ENCODE data around the gene ROPN1B.

Gene ROPN1B

DNA sequence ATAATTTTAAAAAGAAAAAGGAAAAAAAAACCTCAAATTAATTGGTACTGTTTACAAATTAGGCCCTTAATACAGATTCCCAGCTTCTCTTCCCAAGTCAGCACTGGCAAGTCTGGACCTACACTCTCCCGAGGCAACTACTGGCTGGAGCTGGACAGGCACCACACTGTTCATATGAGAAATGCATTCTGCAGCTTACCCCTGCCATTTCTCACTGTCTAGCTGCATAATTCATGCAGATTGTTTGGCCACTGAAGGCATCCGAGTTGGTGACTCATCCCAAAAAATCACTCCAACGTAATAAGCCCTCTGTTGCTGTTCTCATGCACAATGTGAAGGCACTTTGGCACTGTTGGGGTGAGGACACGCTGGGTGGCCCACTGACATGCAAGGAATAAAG lies 45.3 kb downstream of the ROPN1B start:
- Histone ChIP-seq H3K4me2 (ENCODE audit: low read length) (no peak overlapping the region), H2AFZ (no peak overlapping the region), H3K9me3 (ENCODE audit: control insufficient read depth, low read length) (no peaks in the 10 kb centered on the region), H3K27ac (no peak overlapping the region), H3K9ac (no peak overlapping the region), H3K4me1 (no peaks in the 10 kb centered on the region), H3K36me3 (ENCODE audit: control insufficient read depth, insufficient read depth, low read length) (no peaks in the 10 kb centered on the region), H3K79me2 (no peaks in the 10 kb centered on the region), H3K27me3 (ENCODE audit: control insufficient read depth, insufficient read depth, low read length) (no peaks in the 10 kb centered on the region), H3K4me3 (ENCODE audit: low read depth, low read length) (no peak overlapping the region)
- TF ChIP-seq, protein P1, sequence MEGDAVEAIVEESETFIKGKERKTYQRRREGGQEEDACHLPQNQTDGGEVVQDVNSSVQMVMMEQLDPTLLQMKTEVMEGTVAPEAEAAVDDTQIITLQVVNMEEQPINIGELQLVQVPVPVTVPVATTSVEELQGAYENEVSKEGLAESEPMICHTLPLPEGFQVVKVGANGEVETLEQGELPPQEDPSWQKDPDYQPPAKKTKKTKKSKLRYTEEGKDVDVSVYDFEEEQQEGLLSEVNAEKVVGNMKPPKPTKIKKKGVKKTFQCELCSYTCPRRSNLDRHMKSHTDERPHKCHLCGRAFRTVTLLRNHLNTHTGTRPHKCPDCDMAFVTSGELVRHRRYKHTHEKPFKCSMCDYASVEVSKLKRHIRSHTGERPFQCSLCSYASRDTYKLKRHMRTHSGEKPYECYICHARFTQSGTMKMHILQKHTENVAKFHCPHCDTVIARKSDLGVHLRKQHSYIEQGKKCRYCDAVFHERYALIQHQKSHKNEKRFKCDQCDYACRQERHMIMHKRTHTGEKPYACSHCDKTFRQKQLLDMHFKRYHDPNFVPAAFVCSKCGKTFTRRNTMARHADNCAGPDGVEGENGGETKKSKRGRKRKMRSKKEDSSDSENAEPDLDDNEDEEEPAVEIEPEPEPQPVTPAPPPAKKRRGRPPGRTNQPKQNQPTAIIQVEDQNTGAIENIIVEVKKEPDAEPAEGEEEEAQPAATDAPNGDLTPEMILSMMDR (IDR thresholded peaks at IDR 0.05): no peak

DNA sequence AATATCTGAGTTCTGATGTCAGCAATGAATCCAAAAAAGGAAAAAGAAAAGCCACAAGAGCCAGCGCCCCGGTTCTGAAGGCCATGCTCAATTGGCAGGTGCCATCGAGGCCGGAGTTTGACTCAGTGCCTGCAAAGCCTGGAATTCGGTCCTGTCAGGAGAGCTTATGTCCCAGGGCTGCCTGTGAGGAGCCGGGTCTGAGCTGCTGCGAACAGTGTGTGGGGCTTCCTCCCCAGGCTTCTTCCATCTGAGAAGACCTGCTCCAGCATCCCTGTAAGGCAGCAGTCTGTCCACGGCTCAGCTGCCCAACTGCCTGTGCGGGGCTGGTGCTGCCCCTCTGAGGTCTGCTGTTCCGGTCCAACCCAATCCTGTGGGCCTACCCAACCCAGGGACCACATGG lies 46.1 kb downstream of the ROPN1B start:
- Histone ChIP-seq H3K4me1 (no peaks in the 10 kb centered on the region), H3K9me3 (ENCODE audit: control insufficient read depth, low read length) (no peaks in the 10 kb centered on the region)

DNA sequence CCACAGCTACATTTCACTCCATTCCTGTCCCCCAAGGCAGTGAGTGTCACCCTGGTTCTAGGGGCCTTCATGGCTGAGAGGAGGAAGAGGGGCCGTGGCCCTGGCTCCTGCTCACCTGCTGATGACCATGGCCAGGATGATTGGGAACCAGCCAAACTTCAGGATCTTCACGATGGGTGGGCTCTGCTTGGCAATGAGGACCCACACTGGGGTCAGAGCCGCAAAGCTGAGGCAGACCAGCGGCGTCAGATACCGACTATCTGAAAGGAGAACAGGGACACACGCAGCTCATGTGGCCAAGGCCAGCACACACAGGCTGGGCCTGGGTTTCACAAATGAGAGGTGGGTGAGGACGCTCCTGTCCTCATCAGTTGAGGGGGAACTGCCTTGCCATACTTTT lies 47.6 kb downstream of the ROPN1B start:
- H3K36me3 ChIP-seq (ENCODE audit: control insufficient read depth, insufficient read depth, low read length): no peaks in the 10 kb centered on the region
- TF ChIP-seq, protein P1 (IDR thresholded peaks at IDR 0.05): no peak
- no peaks in the 10 kb centered on the region for H3K27me3 ChIP-seq (ENCODE audit: control insufficient read depth, insufficient read depth, low read length)
- no peaks in the 10 kb centered on the region for H3K4me1 ChIP-seq
- no peak overlapping the region for H3K9ac ChIP-seq
- no peak overlapping the region for H3K27ac ChIP-seq
- H2AFZ ChIP-seq: no peak overlapping the region
- no peaks in the 10 kb centered on the region for H3K9me3 ChIP-seq (ENCODE audit: control insufficient read depth, low read length)
- H3K4me2 ChIP-seq (ENCODE audit: low read length): no peak overlapping the region
- H3K79me2 ChIP-seq: no peaks in the 10 kb centered on the region
- no peak overlapping the region for H3K4me3 ChIP-seq (ENCODE audit: low read depth, low read length)

More for the DNA sequence above, 46.1 kb downstream of the ROPN1B start:
- no peak overlapping the region for H3K4me2 ChIP-seq (ENCODE audit: low read length)
- H2AFZ ChIP-seq: no peak overlapping the region
- TF ChIP-seq, protein P1 (IDR thresholded peaks at IDR 0.05): no peak
- H3K9ac ChIP-seq: no peak overlapping the region
- no peak overlapping the region for H3K27ac ChIP-seq
- no peak overlapping the region for H3K4me3 ChIP-seq (ENCODE audit: low read depth, low read length)
- no peaks in the 10 kb centered on the region for H3K36me3 ChIP-seq (ENCODE audit: control insufficient read depth, insufficient read depth, low read length)
- H3K27me3 ChIP-seq (ENCODE audit: control insufficient read depth, insufficient read depth, low read length): no peaks in the 10 kb centered on the region
- H3K79me2 ChIP-seq: no peaks in the 10 kb centered on the region

GRCh38 chr3:126017362-126017761 lies 48.4 kb downstream of the ROPN1B start:
- no peaks in the 10 kb centered on the region for H3K4me1 ChIP-seq
- no peak overlapping the region for H3K4me3 ChIP-seq (ENCODE audit: low read depth, low read length)
- no peak overlapping the region for H2AFZ ChIP-seq
- no peaks in the 10 kb centered on the region for H3K9me3 ChIP-seq (ENCODE audit: control insufficient read depth, low read length)
- H3K79me2 ChIP-seq: no peaks in the 10 kb centered on the region
- no peaks in the 10 kb centered on the region for H3K27me3 ChIP-seq (ENCODE audit: control insufficient read depth, insufficient read depth, low read length)
- no peak overlapping the region for H3K4me2 ChIP-seq (ENCODE audit: low read length)
- no peak overlapping the region for H3K9ac ChIP-seq
- H3K27ac ChIP-seq: no peak overlapping the region
- TF ChIP-seq, protein P1 (IDR thresholded peaks at IDR 0.05): no peak
- H3K36me3 ChIP-seq (ENCODE audit: control insufficient read depth, insufficient read depth, low read length): no peaks in the 10 kb centered on the region

DNA sequence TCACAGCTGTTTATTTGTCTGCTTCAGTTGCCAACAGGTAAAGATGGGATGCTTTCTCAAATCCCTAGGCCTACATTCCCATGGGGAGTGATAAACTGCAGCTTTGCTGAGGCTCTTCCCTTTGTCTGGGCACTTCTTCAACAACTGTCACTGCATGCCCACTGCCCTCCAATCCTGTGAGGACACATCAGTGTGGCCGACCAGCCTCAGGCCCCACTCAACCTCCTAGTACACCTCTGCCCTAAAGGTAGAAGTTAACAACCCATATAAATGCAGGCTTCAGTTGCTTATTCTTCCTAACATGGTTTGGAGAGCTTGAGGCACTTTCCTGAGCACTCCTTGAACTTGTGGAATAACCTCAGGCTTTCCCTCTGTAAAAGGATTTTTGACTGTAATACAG lies 49.6 kb downstream of the ROPN1B start:
- TF ChIP-seq, protein P1 (IDR thresholded peaks at IDR 0.05): no peak
- Histone ChIP-seq H3K79me2 (no peaks in the 10 kb centered on the region), H3K27me3 (ENCODE audit: control insufficient read depth, insufficient read depth, low read length) (no peaks in the 10 kb centered on the region), H2AFZ (no peak overlapping the region), H3K4me3 (ENCODE audit: low read depth, low read length) (no peak overlapping the region), H3K27ac (no peak overlapping the region), H3K36me3 (ENCODE audit: control insufficient read depth, insufficient read depth, low read length) (no peaks in the 10 kb centered on the region), H3K4me2 (ENCODE audit: low read length) (no peak overlapping the region), H3K9ac (no peak overlapping the region), H3K9me3 (ENCODE audit: control insufficient read depth, low read length) (no peaks in the 10 kb centered on the region), H3K4me1 (no peaks in the 10 kb centered on the region)
